Stimulated activated naive B cell treated with anti-CD40 and anti-IgM and Interleukin-4, amounts not matched to agents 10 μg/mL and 1 μg/mL and 100 μg/mL, for 72 hours (primary cell): ENCODE data around the gene TMEM106A.
A peak's percentile ranks its signal among the peaks of the same experiment; 100 is the strongest.
"Not testable (repeated sequence)": the region's sequence is repeated elsewhere in the genome, so short reads cannot be mapped to it uniquely, and the experiment has no call there.

ENCODE experiments used
- ATAC-seq, 2 donors: fragments of 150-1000 bp; cut with Tn5 transposase; replicated peaks; 2 replicates each; pipeline ENCODE4 v1.10.0; 2021; ENCODE audit warnings: moderate library complexity in 1 of 2
- DNase-seq: peaks from one replicate; pipeline ENCODE4 v3.0.0; 2021
- H3K27ac Mint-ChIP-seq: one replicate; pipeline ENCODE4 v1.8.0; 2022; ENCODE audit warnings: mild to moderate bottlenecking, mixed read lengths
- H3K27me3 Mint-ChIP-seq, 2 donors: one replicate each; pipeline ENCODE4 v1.8.0; 2022; ENCODE audit warnings: mixed read lengths in 2 of 2
- H3K36me3 Mint-ChIP-seq, 2 donors: one replicate each; pipeline ENCODE4 v1.8.0; 2022; ENCODE audit warnings: mixed read lengths in 2 of 2, mild to moderate bottlenecking in 1 of 2
- H3K4me1 Mint-ChIP-seq, 2 donors: one replicate each; pipeline ENCODE4 v1.8.0; 2022; ENCODE audit warnings: mixed read lengths in 2 of 2, mild to moderate bottlenecking in 1 of 2
- H3K4me3 Mint-ChIP-seq, 2 donors: one replicate each; pipeline ENCODE4 v1.8.0; 2022; ENCODE audit warnings: mild to moderate bottlenecking in 2 of 2, mixed read lengths in 2 of 2, moderate library complexity in 1 of 2
- H3K9me3 Mint-ChIP-seq, 2 donors: one replicate each; pipeline ENCODE4 v1.8.0; 2022; ENCODE audit warnings: mixed read lengths in 2 of 2, mild to moderate bottlenecking in 1 of 2

TMEM106A gene

GRCh38 chr17:43224146-43224705, 12.6 kb downstream of the TMEM106A start:
- Mint-ChIP-seq H3K36me3 (peaks cover 19 to 21% of the 10 kb centered on the region in 2 donors), H3K27me3 (no peaks in the 10 kb centered on the region), H3K9me3 (no peaks in the 10 kb centered on the region), H3K27ac (peak overlapping the region; percentile 78), H3K4me3 (no peak overlapping the region), H3K4me1 (peaks cover 9 to 14% of the 10 kb centered on the region in 2 donors)
- ATAC-seq (no peak), DNase-seq (no peak)

GRCh38 chr17:43226393-43226792, 14.7 kb downstream of the TMEM106A start:
- H3K36me3 Mint-ChIP-seq = peaks cover 14 to 15% of the 10 kb centered on the region in 2 donors
- ATAC-seq (no peak), DNase-seq (no peak)
- no peak overlapping the region for H3K4me3 Mint-ChIP-seq
- H3K9me3 Mint-ChIP-seq = no peaks in the 10 kb centered on the region
- no peak overlapping the region for H3K27ac Mint-ChIP-seq
- no peaks in the 10 kb centered on the region for H3K27me3 Mint-ChIP-seq
- H3K4me1 Mint-ChIP-seq = peaks cover 1 to 5% of the 10 kb centered on the region in 2 donors

- not testable (repeated sequence) for DNase-seq, ATAC-seq, H3K4me3 Mint-ChIP-seq, H3K27ac Mint-ChIP-seq, H3K4me1 Mint-ChIP-seq, H3K27me3 Mint-ChIP-seq, H3K9me3 Mint-ChIP-seq
- peaks cover 12 to 14% of the 10 kb centered on the region in 2 donors for H3K36me3 Mint-ChIP-seq
Measured at GRCh38 chr17:43228020-43228782, 16.5 kb downstream of the TMEM106A start, which contains the start of gene CCDC200. TSS of gene CCDC200 (minus strand) at chr17:43228623. CDS start at chr17:43228554, 69 bp downstream.

GRCh38 chr17:43231205-43232020, 19.7 kb downstream of the TMEM106A start:
- not testable (repeated sequence) for H3K36me3 Mint-ChIP-seq, H3K27ac Mint-ChIP-seq, H3K27me3 Mint-ChIP-seq, H3K9me3 Mint-ChIP-seq, DNase-seq, H3K4me1 Mint-ChIP-seq
- peak; percentile 53 to 64 for ATAC-seq
- peak overlapping the region in 1 of 2 donors; percentile 62 for H3K4me3 Mint-ChIP-seq

- not testable (repeated sequence) for DNase-seq, H3K9me3 Mint-ChIP-seq, H3K27me3 Mint-ChIP-seq, H3K36me3 Mint-ChIP-seq, H3K4me1 Mint-ChIP-seq, ATAC-seq, H3K27ac Mint-ChIP-seq
- H3K4me3 Mint-ChIP-seq = peak overlapping the region; percentile 33 to 65
Measured at GRCh38 chr17:43232021-43232699, 20.5 kb downstream of the TMEM106A start.

- not testable (repeated sequence) for H3K27ac Mint-ChIP-seq, H3K27me3 Mint-ChIP-seq, DNase-seq, H3K36me3 Mint-ChIP-seq, H3K4me1 Mint-ChIP-seq, ATAC-seq, H3K9me3 Mint-ChIP-seq
- peak overlapping the region in 1 of 2 donors; percentile 48 for H3K4me3 Mint-ChIP-seq
Measured at GRCh38 chr17:43233263-43233662, 21.6 kb downstream of the TMEM106A start.

GRCh38 chr17:43233877-43234276, 22.2 kb downstream of the TMEM106A start, which contains the start of gene RNU2-1:
TSS of gene RNU2-1 (minus strand) at chr17:43233977.
- peak within 1 kb of the TSS in 1 of 2 donors; percentile 48 for H3K4me3 Mint-ChIP-seq
- H3K27me3 Mint-ChIP-seq, ATAC-seq, H3K27ac Mint-ChIP-seq, DNase-seq, H3K4me1 Mint-ChIP-seq, H3K36me3 Mint-ChIP-seq, H3K9me3 Mint-ChIP-seq: not testable (repeated sequence)

- peak overlapping the region; percentile 74 for H3K27ac Mint-ChIP-seq
- not testable (repeated sequence) for H3K27me3 Mint-ChIP-seq
Measured at GRCh38 chr17:43239597-43239996, 27.9 kb downstream of the TMEM106A start.

GRCh38 chr17:43240596-43241352, 29.1 kb downstream of the TMEM106A start:
- H3K9me3 Mint-ChIP-seq, H3K4me3 Mint-ChIP-seq, H3K27me3 Mint-ChIP-seq, H3K4me1 Mint-ChIP-seq, H3K27ac Mint-ChIP-seq, H3K36me3 Mint-ChIP-seq, DNase-seq: not testable (repeated sequence)
- peak; percentile 63 to 72 for ATAC-seq

More at GRCh38 chr17:43239597-43239996, 27.9 kb downstream of the TMEM106A start:
- not testable (repeated sequence) for DNase-seq, H3K36me3 Mint-ChIP-seq, H3K9me3 Mint-ChIP-seq, H3K4me1 Mint-ChIP-seq
- peak overlapping the region in 1 of 2 donors; percentile 54 for H3K4me3 Mint-ChIP-seq
- peak; percentile 64 to 76 for ATAC-seq

- not testable (repeated sequence) for H3K9me3 Mint-ChIP-seq, H3K4me1 Mint-ChIP-seq, H3K27ac Mint-ChIP-seq, H3K27me3 Mint-ChIP-seq, H3K36me3 Mint-ChIP-seq, H3K4me3 Mint-ChIP-seq
- ATAC-seq (peak; percentile 50 to 62), DNase-seq (peak; percentile 89)
Measured at GRCh38 chr17:43246456-43246855, 34.8 kb downstream of the TMEM106A start.
